GM12878 (cell line): ENCODE measurements around the gene STK10.

ENCODE experiments used
- CREM ChIP-seq: IDR thresholded peaks from 2 replicates; pipeline ENCODE4 v1.6.1; 2014; ENCODE audit warnings: antibody characterized with exemption, low read depth
- CTCF ChIP-seq, 3 experiments: IDR thresholded peaks in 2 of 3; conservative IDR thresholded peaks in 1 of 3; 2 replicates each; pipeline ENCODE4 v1.5.1; 2011; ENCODE audit warnings: low read depth in 3 of 3, low read length in 3 of 3, mild to moderate bottlenecking in 3 of 3, control low read depth in 2 of 3, moderate library complexity in 2 of 3, inconsistent platforms in 1 of 3, mixed read lengths in 1 of 3; ENCODE audit not compliant: control insufficient read depth in 2 of 3, insufficient read depth in 1 of 3; ENCODE audit errors: extremely low read depth in 1 of 3
- EP300 ChIP-seq, 2 experiments: fragments of 150-350 bp in 1 of 2; IDR thresholded peaks; 2 replicates each; pipeline ENCODE4 v1.6.1; 2011 to 2012; ENCODE audit warnings: low read depth in 2 of 2, low read length in 2 of 2, borderline replicate concordance in 1 of 2, improper control_type of control experiment in 1 of 2, inconsistent platforms in 1 of 2; ENCODE audit not compliant: control insufficient read depth in 1 of 2
- EZH2 ChIP-seq: IDR thresholded peaks from 2 replicates; pipeline ENCODE4 v1.6.1; 2012; ENCODE audit warnings: low read depth, mild to moderate bottlenecking, control low read depth, inconsistent platforms, low read length, borderline replicate concordance; ENCODE audit not compliant: control insufficient read depth
- IKZF2 ChIP-seq, 2 experiments: fragments of 450-650 bp; IDR thresholded peaks; 2 replicates each; pipeline ENCODE4 v1.6.1; 2017; ENCODE audit warnings: mild to moderate bottlenecking in 2 of 2, moderate library complexity in 2 of 2
- IRF4 ChIP-seq: IDR thresholded peaks from 2 replicates; pipeline ENCODE4 v1.6.1; 2011; ENCODE audit warnings: low read depth, low read length
- MXI1 ChIP-seq: fragments of 150-350 bp; IDR thresholded peaks from 2 replicates; pipeline ENCODE4 v1.6.1; 2011; ENCODE audit warnings: low read depth, mild to moderate bottlenecking, inconsistent platforms, low read length, improper control_type of control experiment
- PKNOX1 ChIP-seq: fragments of 450-650 bp; IDR thresholded peaks from 2 replicates; pipeline ENCODE4 v1.6.1; 2016; ENCODE audit warnings: mild to moderate bottlenecking
- POLR2A ChIP-seq: IDR thresholded peaks from 2 replicates; pipeline ENCODE4 v1.6.1; 2011; ENCODE audit warnings: low read depth, mild to moderate bottlenecking, low read length
- POLR2AphosphoS2 ChIP-seq: IDR thresholded peaks from 2 replicates; pipeline ENCODE4 v1.6.1; 2011; ENCODE audit warnings: low read depth, mild to moderate bottlenecking, low read length, improper control_type of control experiment, moderate library complexity
- TAF1 ChIP-seq: IDR thresholded peaks from 2 replicates; pipeline ENCODE4 v1.6.1; 2011; ENCODE audit warnings: mild to moderate bottlenecking, low read depth, low read length, borderline replicate concordance
- ZBTB33 ChIP-seq: fragments of 450-650 bp; IDR thresholded peaks from 2 replicates; pipeline ENCODE4 v1.6.1; 2017; ENCODE audit warnings: mild to moderate bottlenecking
- ZNF274 ChIP-seq: IDR thresholded peaks from one replicate; pipeline ENCODE4 v1.8.0; 2011; ENCODE audit not compliant: insufficient read length, insufficient read depth

- no peak for TF ChIP-seq IRF4
- no peak for TF ChIP-seq EZH2
- TF ChIP-seq ZNF274: no peak
- TF ChIP-seq MXI1: no peak
- no peak for TF ChIP-seq IKZF2 (IDR thresholded peaks at IDR 0.05)
- no peak for TF ChIP-seq ZBTB33
- no peak for TF ChIP-seq POLR2A
- no peak for TF ChIP-seq CREM
- no peak for TF ChIP-seq EP300 (IDR thresholded peaks at IDR 0.05; ENCODE audit: borderline replicate concordance in 1 of 2, control insufficient read depth in 1 of 2, low read depth in 2 of 2, low read length in 2 of 2)
- no peak for TF ChIP-seq CTCF (IDR thresholded peaks at IDR 0.05 in 2 of 3, conservative IDR thresholded peaks at IDR 0.05 in 1 of 3; ENCODE audit: control insufficient read depth in 2 of 3, extremely low read depth in 1 of 3, insufficient read depth in 1 of 3, low read depth in 3 of 3, low read length in 3 of 3)
- no peak for TF ChIP-seq PKNOX1
- TF ChIP-seq POLR2AphosphoS2: no peak
- TF ChIP-seq TAF1: no peak
These were observed 23.7 kb upstream of the STK10 start for GRCh38 chr5:172211676-172212075.
